Endothelial cell of umbilical vein (primary cell): ENCODE data around the gene MRTFA. TPM values are rescaled to one million over a fixed set of nuclear protein-coding genes. Genes with fewer than 3 reads are reported as not detected.

Source experiments
- BruUV-seq: library from RNA; stranded (reverse); fragments of 400-500 nt; replicated peaks from 2 replicates; lab custom pipeline; 2021; lab: Mats Ljungman, UMichigan
- CTCF ChIA-PET: fragments of 300-600, 350-600 bp; sonication (Branson Sonifier 250); formaldehyde crosslinking; loops from one replicate; lab custom pipeline; 2021; ENCODE audit warnings: antibody characterized with exemption, inconsistent platforms; lab: Charles Lee
- POLR2A ChIA-PET: fragments of 300-600, 350-600 bp; sonication (Branson Sonifier 250); formaldehyde crosslinking; loops from one replicate; lab custom pipeline; 2021; ENCODE audit warnings: antibody characterized with exemption, inconsistent platforms; lab: Charles Lee
- DNase-seq: peaks from one replicate; pipeline ENCODE4 v3.0.0-alpha.2; 2011; ENCODE audit warnings: low read depth, low spot score
- FAIRE-seq: peaks from 2 replicates; lab custom pipeline; 2011; peaks lifted over from hg19 to GRCh38; lab: Jason Lieb, UNC
- H2AFZ ChIP-seq: 2 replicates; pipeline ENCODE4 v1.6.0; 2012; ENCODE audit warnings: low read depth, low read length, control low read depth, inconsistent platforms
- H3K27ac ChIP-seq: 2 replicates; pipeline ENCODE4 v1.5.1; 2011; ENCODE audit warnings: low read depth, mild to moderate bottlenecking, control low read depth, low read length, moderate library complexity; ENCODE audit not compliant: insufficient read depth
- H3K27me3 ChIP-seq, 2 experiments: 2 replicates each; pipeline versions ENCODE4 v1.6.0 to v1.6.1; 2011; ENCODE audit warnings: low read length in 2 of 2, mixed read lengths in 1 of 2; ENCODE audit not compliant: control insufficient read depth in 2 of 2, insufficient read depth in 2 of 2
- H3K36me3 ChIP-seq, 2 experiments: 2 replicates in 1 of 2; 3 replicates in 1 of 2; pipeline ENCODE4 v1.5.1; 2011; ENCODE audit warnings: low read length in 2 of 2, mild to moderate bottlenecking in 1 of 2, moderate library complexity in 1 of 2; ENCODE audit not compliant: control insufficient read depth in 2 of 2, insufficient read depth in 2 of 2; ENCODE audit errors: extremely low read depth in 1 of 2
- H3K4me1 ChIP-seq: 3 replicates; pipeline ENCODE4 v1.5.1; 2011; ENCODE audit warnings: mild to moderate bottlenecking, low read length; ENCODE audit not compliant: control insufficient read depth, insufficient read depth; ENCODE audit errors: extremely low read depth
- H3K4me2 ChIP-seq: 2 replicates; pipeline ENCODE4 v1.6.1; 2011; ENCODE audit warnings: low read length, control low read depth, mixed read lengths; ENCODE audit not compliant: insufficient read depth
- H3K4me3 ChIP-seq, 3 experiments: fragments of 200-600 bp in 1 of 3; sonication (generic), shearing (Covaris generic) in 1 of 3; replicated peaks in 1 of 3; 2 replicates each; pipeline ENCODE4 v1.5.1; 2011 to 2016; ENCODE audit warnings: control low read depth in 3 of 3, low read length in 3 of 3, mild to moderate bottlenecking in 2 of 3, inconsistent platforms in 1 of 3, low read depth in 1 of 3, moderate library complexity in 1 of 3; ENCODE audit not compliant: insufficient read depth in 1 of 3
- H3K79me2 ChIP-seq: 2 replicates; pipeline ENCODE4 v1.6.0; 2012; ENCODE audit warnings: low read length, inconsistent platforms; ENCODE audit not compliant: control insufficient read depth, insufficient read depth
- H3K9ac ChIP-seq: replicated peaks from 2 replicates; pipeline ENCODE3; 2011; ENCODE audit warnings: low read length, control low read depth; ENCODE audit not compliant: insufficient read depth; ENCODE audit errors: extremely low read depth
- H3K9me1 ChIP-seq: replicated peaks from 3 replicates; pipeline ENCODE4 v1.6.0; 2011; ENCODE audit warnings: mild to moderate bottlenecking, low read length; ENCODE audit not compliant: control insufficient read depth, insufficient read depth; ENCODE audit errors: extremely low read depth
- H3K9me3 ChIP-seq: replicated peaks from 2 replicates; pipeline ENCODE4 v1.5.1; 2012; ENCODE audit warnings: low read length, inconsistent platforms; ENCODE audit not compliant: control insufficient read depth, insufficient read depth
- H4K20me1 ChIP-seq: replicated peaks from 2 replicates; pipeline ENCODE3; 2011; ENCODE audit warnings: mild to moderate bottlenecking, low read length; ENCODE audit not compliant: control insufficient read depth, insufficient read depth; ENCODE audit errors: extremely low read depth
- CTCF ChIP-seq, 2 donors: IDR thresholded peaks; 1 replicate in 1 of 2; 2 replicates in 1 of 2; pipeline ENCODE4 v1.5.1; 2011; ENCODE audit warnings: low read length in 2 of 2, mild to moderate bottlenecking in 2 of 2, moderate library complexity in 2 of 2, control low read depth in 1 of 2, inconsistent platforms in 1 of 2, low read depth in 1 of 2; ENCODE audit not compliant: insufficient read depth in 1 of 2; ENCODE audit errors: extremely low read depth in 1 of 2
- EZH2 ChIP-seq: IDR thresholded peaks from 2 replicates; pipeline ENCODE4 v1.6.1; 2012; ENCODE audit warnings: borderline replicate concordance, low read depth, mild to moderate bottlenecking, moderate library complexity, low read length, inconsistent platforms; ENCODE audit not compliant: severe bottlenecking
- FOS ChIP-seq: IDR thresholded peaks from 2 replicates; pipeline ENCODE4 v1.6.1; 2011; ENCODE audit warnings: mild to moderate bottlenecking, low read length, moderate library complexity, borderline replicate concordance; ENCODE audit not compliant: insufficient read depth
- JUN ChIP-seq: IDR thresholded peaks from 2 replicates; pipeline ENCODE4 v1.6.1; 2011; ENCODE audit warnings: borderline replicate concordance, low read depth; ENCODE audit not compliant: insufficient read length, insufficient read depth
- MAX ChIP-seq: IDR thresholded peaks from 2 replicates; pipeline ENCODE4 v1.6.1; 2011; ENCODE audit not compliant: insufficient read depth, insufficient read length
- MYC ChIP-seq: IDR thresholded peaks from one replicate; pipeline ENCODE4 v1.6.1; 2011; ENCODE audit warnings: mild to moderate bottlenecking, low read depth, low read length
- POLR2A ChIP-seq: IDR thresholded peaks from 2 replicates; pipeline ENCODE4 v1.6.1; 2012; ENCODE audit warnings: low read depth, mild to moderate bottlenecking, control low read depth, low read length
- POLR2AphosphoS5 ChIP-seq: IDR thresholded peaks from 2 replicates; pipeline ENCODE4 v1.6.1; 2012; ENCODE audit warnings: low read depth, mild to moderate bottlenecking, control low read depth, low read length, moderate library complexity; ENCODE audit not compliant: insufficient read depth
- dilution Hi-C: fragments of 300-500 bp; cut with MboI; formaldehyde crosslinking; loops from one replicate; pipeline ENCODE4 v1.15.0; 2019; ENCODE audit warnings: low sequenced_read_pairs; ENCODE audit not compliant: extremely low pct_ligation_motif_present
- intact Hi-C: fragments of 100-400 bp; cut with micrococcal nuclease; formaldehyde crosslinking; loops from one replicate; pipeline ENCODE4 v1.10.0; 2022
- polyA plus RNA-seq, 4 experiments: library from polyadenylated mRNA; depleted of rRNA in 3 of 4; stranded (reverse) in 3 of 4; unstranded in 1 of 4; fragments of >200 nt; gene quantifications; 2 replicates each; pipeline versions ENCODE4 v1.2.1 to v1.2.3, GENCODE V29; 2011 to 2012; ENCODE audit warnings: missing spikeins in 1 of 4
- total RNA-seq: library from RNA; stranded (reverse); gene quantifications from 2 replicates; pipeline ENCODE4 v1.2.3, GENCODE V29; 2021

Gene MRTFA
- total and polyA plus RNA-seq, 2 donors (not counting 3 experiments of a cell fraction or from before 2014, with no cell fraction given), result 13.6 to 44.1 TPM

- H3K9me3 ChIP-seq, result no peaks in the 10 kb centered on the region
- no peak overlapping the region for H3K4me3 ChIP-seq
- H3K36me3 ChIP-seq, result peaks cover 0 to 3% of the 10 kb centered on the region in 2 experiments
- POLR2A ChIA-PET, result interaction anchor here (0.9 kb wide), 1 partner anchor 10 kb away, joined by 3 read pairs; no protein-coding TSS in a partner anchor
- H3K27ac ChIP-seq, result peak overlapping the region; percentile 60
- peak; percentile 46 for DNase-seq
- H3K27me3 ChIP-seq, result no peaks in the 10 kb centered on the region
- H3K79me2 ChIP-seq, result peaks cover 7% of the 10 kb centered on the region
- peak overlapping the region; percentile 36 for H3K9ac ChIP-seq
- H2AFZ ChIP-seq, result no peak overlapping the region
- intact Hi-C loops (no loop called here), dilution Hi-C loops (no loop called here)
- peaks cover 18% of the 10 kb centered on the region for H3K4me1 ChIP-seq
- H3K4me2 ChIP-seq, result peak overlapping the region; percentile 16
- no peak for FAIRE-seq
- TF ChIP-seq MAX, result no peak
- no peak for TF ChIP-seq JUN
- TF ChIP-seq EZH2, result no peak
- no peak for TF ChIP-seq FOS
- no peak for TF ChIP-seq MYC
- TF ChIP-seq POLR2A, result no peak
- TSS peak; percentile 24 for BruUV-seq
- CTCF ChIA-PET, result interaction anchor here (0.7 to 2.0 kb wide), 11 partner anchors 9 to 286 kb away, joined by 3 to 7 read pairs (median 4); no protein-coding TSS in a partner anchor
- no peaks in the 10 kb centered on the region for H4K20me1 ChIP-seq
- no peaks in the 10 kb centered on the region for H3K9me1 ChIP-seq
Measured at GRCh38 chr22:40397396-40397795, 239.1 kb downstream of the MRTFA start.

- DNase-seq (peak; percentile 92), FAIRE-seq (peak; percentile 94)
- POLR2A ChIA-PET, result interaction anchor here (0.9 kb wide), 1 partner anchor 10 kb away, joined by 3 read pairs; no protein-coding TSS in a partner anchor
- Histone ChIP-seq H3K9me1 (no peaks in the 10 kb centered on the region), H3K27me3 (no peaks in the 10 kb centered on the region), H2AFZ (no peak overlapping the region), H3K79me2 (peaks cover 7% of the 10 kb centered on the region), H3K36me3 (peaks cover 0 to 3% of the 10 kb centered on the region in 2 experiments), H3K27ac (peak overlapping the region; percentile 60), H3K9me3 (no peaks in the 10 kb centered on the region), H3K4me2 (peak overlapping the region; percentile 16), H3K4me1 (peaks cover 21% of the 10 kb centered on the region), H3K9ac (peak overlapping the region; percentile 31), H3K4me3 (no peak overlapping the region), H4K20me1 (no peaks in the 10 kb centered on the region)
- dilution Hi-C loops, result no loop called here
- CTCF ChIA-PET, result interaction anchor here (0.7 to 2.0 kb wide), 13 partner anchors 9 to 286 kb away, joined by 3 to 7 read pairs (median 3); no protein-coding TSS in a partner anchor
- TF ChIP-seq POLR2A (peak; percentile 62), POLR2AphosphoS5 (no peak), CTCF (IDR thresholded peaks at IDR 0.05; ENCODE audit: extremely low read depth in 1 of 2, insufficient read depth in 1 of 2, low read depth in 1 of 2, low read length in 2 of 2) (no peak)
- no TSS peak for BruUV-seq
- intact Hi-C loops, result no loop called here
Measured at GRCh38 chr22:40396882-40397281, 239.6 kb downstream of the MRTFA start.
